22Rv1 (cell line): ENCODE data around the gene METTL2B.

Experiments
- ZFX ChIP-seq: fragments of 450-650 bp; IDR thresholded peaks from 2 replicates; pipeline ENCODE4 v1.6.1; 2017; ENCODE audit warnings: antibody characterized with exemption, borderline replicate concordance
- TF ChIP-seq, protein P1 (sequence below): fragments of 450-650 bp; IDR thresholded peaks from 2 replicates; pipeline ENCODE4 v1.5.1; 2017; ENCODE audit warnings: mild to moderate bottlenecking

GRCh38 chr7:128456255-128456725 is 20.3 kb upstream of the METTL2B start:
- TF ChIP-seq, protein P1, sequence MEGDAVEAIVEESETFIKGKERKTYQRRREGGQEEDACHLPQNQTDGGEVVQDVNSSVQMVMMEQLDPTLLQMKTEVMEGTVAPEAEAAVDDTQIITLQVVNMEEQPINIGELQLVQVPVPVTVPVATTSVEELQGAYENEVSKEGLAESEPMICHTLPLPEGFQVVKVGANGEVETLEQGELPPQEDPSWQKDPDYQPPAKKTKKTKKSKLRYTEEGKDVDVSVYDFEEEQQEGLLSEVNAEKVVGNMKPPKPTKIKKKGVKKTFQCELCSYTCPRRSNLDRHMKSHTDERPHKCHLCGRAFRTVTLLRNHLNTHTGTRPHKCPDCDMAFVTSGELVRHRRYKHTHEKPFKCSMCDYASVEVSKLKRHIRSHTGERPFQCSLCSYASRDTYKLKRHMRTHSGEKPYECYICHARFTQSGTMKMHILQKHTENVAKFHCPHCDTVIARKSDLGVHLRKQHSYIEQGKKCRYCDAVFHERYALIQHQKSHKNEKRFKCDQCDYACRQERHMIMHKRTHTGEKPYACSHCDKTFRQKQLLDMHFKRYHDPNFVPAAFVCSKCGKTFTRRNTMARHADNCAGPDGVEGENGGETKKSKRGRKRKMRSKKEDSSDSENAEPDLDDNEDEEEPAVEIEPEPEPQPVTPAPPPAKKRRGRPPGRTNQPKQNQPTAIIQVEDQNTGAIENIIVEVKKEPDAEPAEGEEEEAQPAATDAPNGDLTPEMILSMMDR, result no peak
- no peak for TF ChIP-seq ZFX
